Smooth muscle cell (in vitro differentiated cells): Measurements from ENCODE around the gene ERBIN. TPM values are rescaled to one million over a fixed set of nuclear protein-coding genes. Genes with fewer than 3 reads are reported as not detected.

Source experiments
- DNase-seq: peaks from one replicate; lab custom pipeline; 2025; ENCODE audit not compliant: unreplicated experiment; lab: John Stamatoyannopoulos, UW
- H2AFZ ChIP-seq: fragments of 200-600 bp; sonication (generic); 2 replicates; pipeline ENCODE4 v1.6.0; 2016; ENCODE audit warnings: antibody characterized with exemption, low read depth, mild to moderate bottlenecking
- H3F3A ChIP-seq: fragments of 200-600 bp; sonication (generic); 2 replicates; pipeline ENCODE4 v1.6.0; 2017; ENCODE audit warnings: antibody characterized with exemption, low read depth
- H3K27ac ChIP-seq: fragments of 200-600 bp; sonication (generic); 2 replicates; pipeline ENCODE4 v1.5.1; 2016; ENCODE audit warnings: low read depth, mild to moderate bottlenecking
- H3K27me3 ChIP-seq: fragments of 200-600 bp; sonication (generic); 2 replicates; pipeline ENCODE4 v1.6.1; 2016; ENCODE audit warnings: low read depth, mild to moderate bottlenecking
- H3K36me3 ChIP-seq: fragments of 200-600 bp; sonication (generic); 2 replicates; pipeline ENCODE4 v1.5.1; 2016; ENCODE audit warnings: low read depth
- H3K4me1 ChIP-seq: fragments of 200-600 bp; sonication (generic); 2 replicates; pipeline ENCODE4 v1.5.1; 2016; ENCODE audit warnings: low read depth
- H3K4me2 ChIP-seq: fragments of 200-600 bp; sonication (generic); 2 replicates; pipeline ENCODE4 v1.6.0; 2016; ENCODE audit warnings: mild to moderate bottlenecking
- H3K4me3 ChIP-seq: fragments of 200-600 bp; sonication (generic); 2 replicates; pipeline ENCODE4 v1.5.1; 2016; ENCODE audit warnings: mild to moderate bottlenecking
- H3K79me2 ChIP-seq: fragments of 200-600 bp; sonication (generic); 2 replicates; pipeline ENCODE4 v1.6.0; 2016; ENCODE audit warnings: low read depth, mild to moderate bottlenecking
- H3K9ac ChIP-seq: fragments of 200-600 bp; sonication (generic); 2 replicates; pipeline ENCODE4 v1.6.0; 2016; ENCODE audit warnings: low read depth
- H3K9me3 ChIP-seq: fragments of 200-600 bp; sonication (generic); replicated peaks from 2 replicates; pipeline ENCODE4 v1.5.1; 2016; ENCODE audit warnings: low read depth
- H4K20me1 ChIP-seq: fragments of 200-600 bp; sonication (generic); 2 replicates; pipeline ENCODE4 v1.6.0; 2016; ENCODE audit warnings: low read depth
- WGBS: methylation state at CpG from one replicate; pipeline ENCODE4 v1.1.7; 2016; ENCODE audit warnings: low lambda C conversion rate; 5-methylcytosine and 5-hydroxymethylcytosine counted together
- polyA plus RNA-seq: library from polyadenylated mRNA; unstranded; fragments of >200 nt; fragmentation: Nextera tagmentation; extraction: Ambion mirVana; gene quantifications from 2 replicates; pipeline ENCODE4 v1.2.1, GENCODE V29; 2016
- total RNA-seq: library from RNA; depleted of rRNA; stranded (reverse); fragments of >200 nt; gene quantifications from 2 replicates; pipeline ENCODE4 v1.2.3, GENCODE V29; 2014
- TF ChIP-seq, protein P1 (sequence below): fragments of 200-600 bp; sonication (generic); IDR thresholded peaks from 2 replicates; pipeline ENCODE4 v1.5.1; 2017; ENCODE audit warnings: borderline replicate concordance, mild to moderate bottlenecking, antibody characterized with exemption; ENCODE audit not compliant: insufficient read depth, poor library complexity, severe bottlenecking

The ERBIN gene
- total and polyA plus RNA-seq, 2 experiments from 2014 or later, result 16.8 to 75.8 TPM

DNA sequence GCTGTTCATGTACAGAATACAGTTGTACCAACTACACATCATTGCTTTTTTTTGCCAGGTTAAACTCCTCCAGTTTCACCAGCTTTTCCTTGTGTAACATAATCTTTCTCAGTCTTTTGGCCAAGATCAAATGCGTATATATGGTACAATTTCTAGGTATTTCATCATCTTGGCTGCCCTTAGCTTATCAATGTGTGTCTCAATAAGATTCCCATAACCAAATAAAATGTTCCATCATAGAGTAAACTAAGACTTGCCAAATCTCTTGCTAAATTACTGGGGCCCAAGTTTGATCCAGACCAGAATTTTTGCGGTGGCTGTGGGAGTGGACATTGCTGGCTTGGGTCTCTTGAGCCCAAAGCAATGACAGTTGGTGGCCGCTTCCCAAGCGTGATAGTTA lies 24.3 kb upstream of the ERBIN start:
- DNase-seq, result no peak
- no peak overlapping the region for H3K9ac ChIP-seq
- no peaks in the 10 kb centered on the region for H3K9me3 ChIP-seq
- H3K4me2 ChIP-seq, result no peak overlapping the region
- H3K4me3 ChIP-seq, result no peak overlapping the region
- no peaks in the 10 kb centered on the region for H3K4me1 ChIP-seq
- TF ChIP-seq, protein P1, sequence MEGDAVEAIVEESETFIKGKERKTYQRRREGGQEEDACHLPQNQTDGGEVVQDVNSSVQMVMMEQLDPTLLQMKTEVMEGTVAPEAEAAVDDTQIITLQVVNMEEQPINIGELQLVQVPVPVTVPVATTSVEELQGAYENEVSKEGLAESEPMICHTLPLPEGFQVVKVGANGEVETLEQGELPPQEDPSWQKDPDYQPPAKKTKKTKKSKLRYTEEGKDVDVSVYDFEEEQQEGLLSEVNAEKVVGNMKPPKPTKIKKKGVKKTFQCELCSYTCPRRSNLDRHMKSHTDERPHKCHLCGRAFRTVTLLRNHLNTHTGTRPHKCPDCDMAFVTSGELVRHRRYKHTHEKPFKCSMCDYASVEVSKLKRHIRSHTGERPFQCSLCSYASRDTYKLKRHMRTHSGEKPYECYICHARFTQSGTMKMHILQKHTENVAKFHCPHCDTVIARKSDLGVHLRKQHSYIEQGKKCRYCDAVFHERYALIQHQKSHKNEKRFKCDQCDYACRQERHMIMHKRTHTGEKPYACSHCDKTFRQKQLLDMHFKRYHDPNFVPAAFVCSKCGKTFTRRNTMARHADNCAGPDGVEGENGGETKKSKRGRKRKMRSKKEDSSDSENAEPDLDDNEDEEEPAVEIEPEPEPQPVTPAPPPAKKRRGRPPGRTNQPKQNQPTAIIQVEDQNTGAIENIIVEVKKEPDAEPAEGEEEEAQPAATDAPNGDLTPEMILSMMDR, result no peak
- 98% methylated on average over 4 of the region's 4 CpGs for WGBS
- H2AFZ ChIP-seq, result no peak overlapping the region
- H3K27me3 ChIP-seq, result no peaks in the 10 kb centered on the region
- H3K79me2 ChIP-seq, result no peaks in the 10 kb centered on the region
- H4K20me1 ChIP-seq, result no peaks in the 10 kb centered on the region
- no peak overlapping the region for H3K27ac ChIP-seq
- H3K36me3 ChIP-seq, result no peaks in the 10 kb centered on the region
- H3F3A ChIP-seq, result no peaks in the 10 kb centered on the region

DNA sequence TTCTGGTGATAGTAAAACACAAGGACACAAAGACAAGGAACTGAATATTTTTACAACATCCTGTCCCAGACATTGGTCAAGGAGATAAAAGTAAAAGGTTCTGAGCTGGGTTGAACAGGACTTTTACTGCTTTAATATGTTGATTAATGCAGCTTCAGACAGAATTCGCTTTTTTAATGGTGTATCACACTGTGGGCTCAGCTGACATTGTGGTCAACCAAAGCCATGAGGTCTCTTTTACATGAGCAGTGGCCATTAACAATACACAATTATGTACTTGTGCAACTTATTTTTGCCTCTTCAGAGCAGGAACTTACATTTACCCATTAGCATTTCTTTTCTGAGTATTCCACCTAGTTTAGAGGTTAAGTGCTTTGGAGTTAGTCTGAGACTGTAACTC lies 22.8 kb upstream of the ERBIN start:
- no peak overlapping the region for H3K4me2 ChIP-seq
- TF ChIP-seq, protein P1, result no peak
- H3K27ac ChIP-seq, result no peak overlapping the region
- no peak overlapping the region for H3K9ac ChIP-seq
- no peaks in the 10 kb centered on the region for H3K4me1 ChIP-seq
- H3F3A ChIP-seq, result no peaks in the 10 kb centered on the region
- no peaks in the 10 kb centered on the region for H3K27me3 ChIP-seq
- no peaks in the 10 kb centered on the region for H4K20me1 ChIP-seq
- no peak overlapping the region for H3K4me3 ChIP-seq
- 95% methylated on average over 1 of the region's 1 CpG for WGBS
- no peak overlapping the region for H2AFZ ChIP-seq
- no peaks in the 10 kb centered on the region for H3K9me3 ChIP-seq
- no peaks in the 10 kb centered on the region for H3K36me3 ChIP-seq
- H3K79me2 ChIP-seq, result no peaks in the 10 kb centered on the region
- no peak for DNase-seq

DNA sequence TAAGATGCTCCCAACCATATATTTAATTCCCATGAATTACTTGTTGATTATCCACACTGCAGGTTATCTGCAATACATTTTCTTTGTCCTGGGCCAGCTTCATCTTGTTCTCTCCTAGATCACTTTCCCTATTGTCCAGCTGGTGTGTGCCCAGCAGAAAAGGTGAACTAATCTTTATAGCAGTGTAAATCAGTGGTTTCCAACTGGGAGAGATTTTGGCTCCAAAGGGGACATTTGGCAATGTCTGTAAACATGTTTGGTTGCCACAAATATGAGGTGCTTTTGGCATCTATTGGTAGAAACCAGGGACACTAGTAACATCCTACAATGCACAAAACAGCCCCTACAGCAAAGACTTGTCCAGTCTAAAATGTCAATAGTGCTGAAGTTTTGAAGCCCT lies 20.1 kb upstream of the ERBIN start:
- Histone ChIP-seq H3K9me3 (no peaks in the 10 kb centered on the region), H3K4me1 (no peaks in the 10 kb centered on the region), H4K20me1 (no peaks in the 10 kb centered on the region), H3K36me3 (no peaks in the 10 kb centered on the region), H3K27ac (no peak overlapping the region), H3K4me2 (no peak overlapping the region), H3F3A (no peaks in the 10 kb centered on the region), H3K79me2 (no peaks in the 10 kb centered on the region), H2AFZ (no peak overlapping the region), H3K27me3 (no peaks in the 10 kb centered on the region), H3K4me3 (no peak overlapping the region), H3K9ac (no peak overlapping the region)
- TF ChIP-seq, protein P1, result no peak
- no peak for DNase-seq

DNA sequence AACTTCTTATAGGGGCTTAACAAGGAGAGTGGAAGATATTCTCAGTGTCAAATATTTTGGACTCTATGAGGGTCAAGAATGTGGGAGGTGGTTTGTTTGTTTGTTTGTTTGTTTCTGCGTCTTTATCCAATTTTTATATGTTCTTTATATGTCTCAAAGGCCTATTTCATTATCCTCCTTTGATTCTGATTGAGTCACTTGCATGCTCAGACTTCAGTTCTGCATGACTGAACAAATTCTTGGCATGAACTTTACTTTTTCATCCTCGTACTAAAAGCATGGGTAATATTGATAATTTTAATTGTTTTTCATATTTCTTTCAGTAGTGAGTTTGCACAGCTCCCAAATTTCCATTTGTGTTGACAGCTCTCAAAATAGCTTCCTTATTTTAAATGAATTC lies 19.2 kb upstream of the ERBIN start:
- Histone ChIP-seq H3K4me1 (no peaks in the 10 kb centered on the region), H4K20me1 (no peaks in the 10 kb centered on the region), H3K36me3 (no peaks in the 10 kb centered on the region), H3K9ac (no peak overlapping the region), H3K4me3 (no peak overlapping the region), H3K9me3 (no peaks in the 10 kb centered on the region), H3F3A (no peaks in the 10 kb centered on the region), H3K27me3 (no peaks in the 10 kb centered on the region), H3K27ac (no peak overlapping the region), H3K4me2 (no peak overlapping the region), H2AFZ (no peak overlapping the region), H3K79me2 (no peaks in the 10 kb centered on the region)
- DNase-seq, result no peak
- TF ChIP-seq, protein P1, result no peak
- 84% methylated on average over 2 of the region's 2 CpGs for WGBS
